ENCODE measurements around the gene HSD3B2.

The HSD3B2 gene

DNA sequence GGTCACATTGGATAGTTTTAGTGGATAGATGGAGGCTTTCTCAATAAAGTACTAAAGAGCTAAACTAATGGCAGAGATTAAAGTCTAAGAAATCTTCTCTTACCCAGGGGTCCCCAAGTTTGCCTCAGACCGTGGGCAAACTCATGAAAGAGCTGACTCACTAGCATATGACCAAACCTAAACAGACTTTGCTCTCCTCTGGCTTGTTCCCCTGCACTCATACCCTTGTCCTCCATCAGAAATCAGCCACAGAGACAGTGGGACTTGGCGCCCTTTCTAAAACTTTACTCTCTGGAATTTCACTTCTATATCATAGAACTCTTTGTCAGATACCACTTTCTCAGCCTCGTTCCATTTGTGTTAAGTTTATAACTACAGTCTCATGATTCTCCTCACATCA, 17.0 kb upstream of the HSD3B2 start:
- DNase-seq (ENCODE audit: low spot score): no peak

DNA sequence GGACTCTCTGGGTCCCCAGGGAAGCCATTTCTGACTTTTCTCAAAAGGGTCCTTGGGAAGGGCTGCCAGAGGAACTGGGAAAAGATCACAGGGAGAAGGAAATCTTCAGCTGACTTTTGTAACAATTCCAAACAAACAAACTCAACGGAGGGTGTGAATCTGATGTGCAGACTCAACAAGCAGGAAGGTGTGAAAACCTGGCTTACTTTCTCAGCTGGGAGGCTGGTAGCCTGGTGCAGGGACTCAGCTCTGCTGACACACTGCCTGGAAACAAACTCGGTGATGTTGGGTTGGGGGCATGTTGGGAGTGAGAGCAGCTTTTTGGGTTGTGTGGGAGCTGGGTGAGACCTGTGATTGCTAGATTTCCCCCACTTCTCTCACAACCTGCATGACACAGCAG, 10.2 kb upstream of the HSD3B2 start:
- DNase-seq (ENCODE audit: low spot score): no peak

DNA sequence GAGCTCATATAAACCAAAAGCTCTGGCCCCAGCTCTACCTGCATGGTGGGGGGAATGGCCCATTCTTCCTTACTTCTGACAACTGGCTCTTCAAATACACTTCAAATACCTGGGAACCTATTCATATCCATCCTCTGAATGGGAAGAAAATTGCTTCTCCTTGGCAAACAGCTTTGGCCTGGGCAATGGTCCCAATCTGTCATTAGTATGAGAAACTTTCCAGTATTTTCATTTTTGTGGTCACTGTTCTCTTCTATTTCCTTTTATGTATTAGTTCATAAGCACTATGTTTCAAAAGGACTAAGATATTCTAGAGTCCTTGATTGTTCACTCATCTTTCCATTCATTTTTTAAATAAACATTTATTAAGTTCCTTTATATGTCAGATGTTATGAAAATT, 5.2 kb upstream of the HSD3B2 start:
- no peak for DNase-seq (ENCODE audit: low spot score)

DNA sequence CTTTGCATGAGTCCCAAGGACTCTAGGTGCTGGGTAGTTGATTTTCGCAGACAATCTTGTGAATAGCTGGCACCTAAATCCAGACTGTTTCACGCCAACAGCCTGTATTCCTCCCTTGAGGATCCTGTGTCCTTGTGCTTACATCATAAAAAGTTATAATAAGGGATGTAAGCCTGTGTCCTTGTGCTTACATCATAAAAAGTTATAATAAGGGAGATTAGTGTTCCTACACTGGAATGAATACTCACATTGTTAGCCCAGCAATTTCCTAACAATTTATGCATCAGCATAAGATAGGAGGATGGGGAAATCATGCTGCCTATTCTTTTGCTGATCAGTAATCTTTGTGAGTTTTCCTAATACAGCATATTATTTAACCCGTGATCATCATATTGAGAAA, 4.0 kb upstream of the HSD3B2 start:
- DNase-seq (ENCODE audit: low spot score): no peak

DNA sequence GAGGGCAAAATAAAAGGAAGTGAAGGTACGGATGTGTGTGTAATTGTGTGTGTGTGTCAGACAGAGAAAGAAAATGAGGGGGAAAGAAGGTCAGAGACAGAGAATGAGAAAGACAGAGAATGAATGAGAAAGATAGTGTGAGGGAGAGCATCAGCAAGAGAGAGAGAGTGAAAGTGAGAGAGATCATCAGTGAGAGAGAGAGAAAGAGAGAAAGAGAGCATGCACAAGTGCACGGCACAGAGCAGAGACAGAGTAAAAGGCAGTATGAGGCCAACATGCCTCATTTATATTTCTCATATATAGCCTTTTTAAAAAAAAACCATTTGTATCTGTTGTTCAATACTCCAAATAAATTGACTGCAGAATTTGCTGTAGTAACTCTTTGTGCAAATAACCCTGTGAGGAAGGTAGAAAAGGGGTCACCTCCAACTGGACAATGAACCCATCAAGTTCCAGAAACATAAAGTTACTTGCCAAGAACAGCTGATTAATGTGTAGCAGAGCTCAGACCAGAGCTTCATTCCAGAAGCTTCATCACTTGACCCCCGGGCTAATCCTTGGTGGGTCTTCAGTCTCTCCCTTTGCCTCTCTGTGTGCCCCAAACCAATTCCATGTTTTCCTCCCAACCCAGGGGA, 1.2 kb downstream of the HSD3B2 start:
- DNase-seq (ENCODE audit: low spot score): no peak

DNA sequence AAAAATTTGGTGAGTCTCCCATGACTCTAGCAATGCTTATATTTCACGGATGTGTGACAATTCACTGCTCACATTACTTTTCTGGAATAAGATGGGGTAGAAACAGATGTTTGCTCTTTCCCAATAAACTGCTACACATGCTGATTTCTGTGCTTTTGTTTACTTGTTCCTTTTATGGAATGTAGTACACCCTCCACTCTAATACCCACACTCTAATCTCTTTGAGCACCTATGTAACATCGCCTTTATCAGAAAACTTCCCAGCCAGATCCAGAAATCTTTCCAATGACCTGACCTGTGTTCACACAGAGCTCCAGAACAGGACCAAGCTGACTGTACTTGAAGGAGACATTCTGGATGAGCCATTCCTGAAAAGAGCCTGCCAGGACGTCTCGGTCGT, 4.2 kb downstream of the HSD3B2 start:
- no peak for DNase-seq (ENCODE audit: low spot score)

DNA sequence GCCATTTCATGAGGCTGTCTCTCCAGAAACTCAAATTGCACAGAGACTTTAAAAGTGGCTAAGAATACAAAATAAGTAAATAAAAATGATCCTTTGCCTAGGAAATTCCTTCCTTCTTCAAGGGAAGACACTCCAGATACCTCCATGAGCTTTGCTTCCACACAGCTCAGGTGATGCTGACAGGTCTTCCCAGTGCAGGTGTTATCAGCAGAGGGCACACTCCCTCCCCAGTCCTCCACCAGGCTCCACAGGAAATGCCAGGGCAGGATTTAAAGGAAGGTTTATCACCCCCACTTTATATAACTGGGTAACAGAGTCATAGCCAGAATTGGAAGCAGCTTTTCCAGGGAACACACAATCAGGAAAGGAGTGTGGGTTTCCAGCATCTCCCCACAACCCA, 5.7 kb downstream of the HSD3B2 start:
- no peak for DNase-seq (ENCODE audit: low spot score)

DNA sequence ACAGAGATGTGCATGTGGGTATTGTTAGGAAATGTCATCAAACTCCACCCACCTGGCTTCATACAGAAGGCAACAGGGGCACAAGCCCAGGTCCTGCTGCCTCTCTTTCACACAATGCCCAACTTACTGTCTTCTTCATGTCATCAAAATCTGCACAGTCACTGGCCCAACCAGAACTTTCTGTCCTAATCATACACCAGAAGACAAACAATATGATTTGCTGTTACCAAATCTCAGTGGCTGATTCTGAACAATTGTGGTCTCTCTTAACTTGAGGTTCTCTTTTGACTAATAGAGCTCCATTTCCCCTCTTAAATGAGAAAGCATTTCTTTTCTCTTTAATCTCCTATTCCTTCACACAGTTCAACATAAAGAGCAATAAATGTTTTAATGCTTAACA, 7.7 kb downstream of the HSD3B2 start:
- no peak for DNase-seq (ENCODE audit: low spot score)

DNA sequence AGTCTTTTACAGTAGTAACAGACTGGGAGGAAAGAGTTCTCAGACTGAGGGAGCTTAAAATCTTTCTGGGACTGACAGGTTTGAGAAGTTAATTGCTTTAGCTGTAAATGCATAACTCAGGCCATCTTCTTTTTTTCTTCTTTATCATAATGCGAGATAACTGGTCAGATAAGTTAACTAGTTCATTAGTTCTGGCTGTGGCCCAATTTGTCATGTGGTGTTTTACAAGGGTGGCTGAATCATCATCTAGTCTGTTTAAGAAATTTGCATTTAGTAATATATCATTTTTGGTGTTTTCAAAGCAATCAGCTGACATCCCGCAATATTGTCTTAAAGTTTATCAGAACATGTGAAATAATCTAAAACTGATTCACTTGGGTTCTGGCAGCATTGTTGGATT, 14.0 kb downstream of the HSD3B2 start:
- no peak for DNase-seq (ENCODE audit: low spot score)

DNA sequence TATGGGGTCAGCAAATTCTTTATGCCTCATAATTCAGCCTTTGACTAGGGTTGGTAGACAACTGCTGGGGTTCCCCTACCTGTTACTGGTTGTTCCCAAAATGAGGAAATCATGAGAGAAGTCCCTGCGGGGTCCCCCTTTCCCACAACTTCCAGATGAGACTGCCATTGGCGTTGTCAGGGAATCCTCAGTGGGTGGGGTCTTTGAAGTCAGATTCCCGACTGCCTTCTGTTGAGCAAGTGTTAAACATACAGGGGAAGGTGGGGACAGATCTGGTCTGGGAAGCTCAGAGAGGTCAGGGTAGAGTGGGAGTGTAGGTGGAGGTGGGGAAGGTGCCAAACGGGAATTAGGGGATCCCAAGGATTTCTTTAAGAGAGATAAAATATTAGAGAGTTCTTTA, 14.7 kb downstream of the HSD3B2 start:
- no peak for DNase-seq (ENCODE audit: low spot score)

DNA sequence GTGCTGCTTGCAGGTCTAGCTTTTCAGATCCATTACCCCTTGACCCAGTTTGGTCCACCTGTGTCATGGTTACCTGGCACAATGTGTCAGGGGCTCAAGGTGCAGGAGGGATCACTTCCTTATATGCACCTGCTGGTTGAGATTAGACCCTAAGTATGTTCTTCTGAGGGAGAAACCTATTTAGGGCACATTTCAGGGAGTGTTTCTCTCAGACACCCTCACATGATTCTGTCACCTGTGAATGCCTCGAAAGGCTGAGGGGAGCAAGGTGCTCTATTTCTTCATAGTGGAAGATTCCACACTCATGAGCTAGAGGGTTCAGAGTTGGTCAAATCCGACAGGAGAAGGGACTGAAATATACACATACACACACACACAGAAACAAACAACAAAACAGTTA, 15.5 kb downstream of the HSD3B2 start:
- no peak for DNase-seq (ENCODE audit: low spot score)

DNA sequence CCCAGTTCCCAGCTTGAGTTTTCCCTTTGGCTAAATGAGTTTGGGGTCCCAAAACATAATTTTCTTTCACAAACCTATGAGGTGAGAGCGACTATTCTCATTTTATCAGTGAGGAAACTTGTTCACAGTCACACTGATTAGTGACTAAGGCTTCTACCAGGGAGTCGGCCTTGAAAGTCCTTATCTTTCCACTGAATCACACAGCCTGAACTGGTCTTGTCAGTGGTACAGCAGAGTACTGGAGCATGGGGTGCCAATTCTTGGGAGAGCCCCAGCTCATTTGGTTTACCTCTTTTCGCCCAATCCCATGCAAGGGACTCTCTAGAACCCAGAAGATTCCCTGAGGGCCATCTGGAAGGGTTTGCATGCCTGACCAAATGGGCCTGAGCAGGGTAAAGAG, 16.9 kb downstream of the HSD3B2 start:
- no peak for DNase-seq (ENCODE audit: low spot score)

DNA sequence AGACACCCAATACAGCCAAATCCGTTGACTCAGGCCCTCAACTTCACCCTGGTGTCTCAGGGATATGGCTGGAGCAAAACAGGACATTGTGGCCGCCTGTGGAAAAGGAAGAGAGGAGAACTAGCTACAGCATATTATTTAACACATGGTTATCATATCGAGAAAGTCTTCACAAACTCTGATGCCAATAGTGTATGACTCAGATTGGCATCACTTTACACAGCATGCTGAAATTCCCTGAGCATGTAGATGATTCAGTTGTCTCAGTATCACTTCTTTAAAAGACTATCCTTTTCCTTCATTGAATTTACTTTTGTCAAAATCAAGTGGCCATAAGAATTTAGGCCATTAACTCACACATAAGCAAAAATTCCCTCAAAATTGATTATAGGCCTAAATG, 20.1 kb downstream of the HSD3B2 start:
- DNase-seq (ENCODE audit: low spot score): no peak

DNA sequence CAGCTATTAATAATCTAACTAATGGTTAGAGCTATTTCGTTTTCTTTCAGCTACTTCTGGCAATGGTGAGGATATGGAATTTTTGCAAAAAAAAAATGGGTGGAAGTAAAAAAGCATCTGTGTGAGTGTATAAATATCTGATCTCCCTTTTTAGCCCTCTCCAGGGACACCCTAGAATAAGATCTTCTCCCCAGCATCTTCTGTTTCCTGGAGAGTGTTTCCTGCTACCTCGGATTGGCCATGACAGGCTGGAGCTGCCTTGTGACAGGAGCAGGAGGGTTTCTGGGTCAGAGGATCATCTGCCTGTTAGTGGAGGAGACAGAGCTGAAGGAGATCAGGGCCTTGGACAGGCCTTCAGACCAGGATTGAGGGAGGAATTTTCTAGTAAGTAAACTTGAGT, 23.8 kb downstream of the HSD3B2 start:
- no peak for DNase-seq (ENCODE audit: low spot score)

DNA sequence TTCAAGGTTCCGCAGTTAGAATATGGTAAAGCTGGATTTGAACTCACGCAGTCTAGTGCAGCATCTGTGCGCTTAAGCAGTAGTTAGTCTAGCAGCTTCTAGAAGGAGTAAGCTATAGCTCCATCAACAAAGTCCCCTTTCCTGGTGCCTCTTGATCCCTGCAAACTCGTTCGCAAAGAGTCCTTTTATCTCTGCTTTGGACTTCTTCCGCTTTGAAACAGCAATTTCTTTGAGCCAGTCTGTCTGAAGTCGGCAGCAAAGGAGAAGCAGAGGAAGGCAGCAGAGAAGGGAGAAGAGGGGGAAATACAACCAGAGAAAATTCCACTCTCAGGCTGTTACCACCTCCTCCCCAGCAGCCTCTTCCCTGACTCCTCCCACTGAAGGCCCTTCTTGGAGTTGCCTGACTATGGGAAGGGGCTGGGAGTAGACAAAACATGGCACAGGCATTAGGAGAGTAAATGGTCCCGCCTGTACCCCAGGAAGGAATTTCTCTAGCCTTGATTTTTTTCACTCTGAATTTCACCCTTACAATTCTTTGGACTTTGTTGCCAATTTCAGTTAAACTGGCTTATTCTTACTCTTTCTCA, 25.9 kb downstream of the HSD3B2 start:
- DNase-seq (ENCODE audit: low spot score): no peak

DNA sequence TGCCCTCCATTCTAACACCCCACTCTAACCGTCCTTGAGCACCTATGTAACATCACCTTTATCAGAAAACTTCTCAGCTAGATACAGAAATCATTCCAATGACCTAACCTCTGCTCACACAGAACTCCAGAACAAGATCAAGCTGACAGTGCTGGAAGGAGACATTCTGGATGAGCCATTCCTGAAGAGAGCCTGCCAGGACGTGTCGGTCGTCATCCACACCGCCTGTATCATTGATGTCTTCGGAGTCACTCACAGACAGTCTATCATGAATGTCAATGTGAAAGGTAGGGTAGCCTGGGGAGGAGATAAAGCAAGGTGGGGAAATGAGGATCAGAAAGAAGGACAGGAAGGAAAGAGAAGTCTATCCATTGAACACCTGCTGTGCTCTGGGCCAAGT, 27.8 kb downstream of the HSD3B2 start:
- no peak for DNase-seq (ENCODE audit: low spot score)

DNA sequence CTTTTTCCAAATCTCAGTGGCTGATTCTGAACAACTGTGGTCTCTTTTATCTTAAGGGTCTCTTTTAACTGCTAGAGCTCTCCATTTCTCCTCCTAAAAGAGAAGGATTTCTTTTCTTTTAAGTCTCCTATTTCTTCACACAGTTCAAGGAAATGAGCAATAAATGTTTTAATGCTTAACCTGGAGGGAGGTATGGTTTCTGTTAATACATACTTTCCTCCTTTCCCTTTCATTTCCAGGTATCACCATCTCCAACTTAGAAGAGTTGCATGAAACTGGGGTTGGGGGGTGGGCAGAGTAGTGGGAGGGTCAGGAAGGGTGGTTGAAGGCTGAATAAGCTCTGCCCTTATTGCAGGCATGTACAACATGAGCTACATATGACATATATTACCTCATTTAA, 31.4 kb downstream of the HSD3B2 start:
- DNase-seq (ENCODE audit: low spot score): no peak

DNA sequence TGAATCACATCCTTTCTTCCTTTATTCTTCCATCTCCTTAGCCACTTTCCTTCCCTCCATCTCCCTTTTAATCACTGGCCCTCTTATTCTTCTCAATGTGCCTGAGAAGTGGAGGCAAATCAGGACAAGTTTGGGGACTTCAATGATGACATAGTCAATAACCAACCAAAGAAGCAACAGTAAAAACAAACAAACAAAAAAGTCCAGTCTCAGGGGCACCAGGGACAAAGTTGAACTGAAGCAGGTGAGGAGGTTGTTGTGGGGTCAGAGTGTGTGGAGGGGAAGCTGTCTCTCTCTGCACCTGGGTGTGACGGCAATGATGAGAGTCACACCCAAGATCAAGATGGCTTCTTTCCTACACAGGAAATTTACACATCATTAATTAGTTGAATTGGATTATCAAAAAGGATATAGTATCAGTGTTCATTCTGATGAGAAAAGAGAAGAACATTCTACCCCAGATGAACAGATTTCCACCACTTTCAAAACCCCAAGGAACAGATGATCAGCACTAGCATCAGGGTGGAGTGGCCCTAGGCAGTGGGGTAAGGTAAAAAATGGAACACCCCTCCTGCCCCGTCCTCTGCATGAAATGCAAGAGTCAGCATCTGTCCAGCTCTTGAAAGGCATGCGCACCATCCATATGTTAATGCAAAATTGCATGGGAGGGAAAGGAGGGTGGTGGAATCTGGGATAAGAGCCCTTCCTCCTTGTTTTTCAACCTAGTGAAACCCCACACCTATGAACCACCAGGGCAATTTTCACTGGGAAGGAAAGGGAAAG, 32.6 kb downstream of the HSD3B2 start:
- DNase-seq (ENCODE audit: low spot score): no peak

DNA sequence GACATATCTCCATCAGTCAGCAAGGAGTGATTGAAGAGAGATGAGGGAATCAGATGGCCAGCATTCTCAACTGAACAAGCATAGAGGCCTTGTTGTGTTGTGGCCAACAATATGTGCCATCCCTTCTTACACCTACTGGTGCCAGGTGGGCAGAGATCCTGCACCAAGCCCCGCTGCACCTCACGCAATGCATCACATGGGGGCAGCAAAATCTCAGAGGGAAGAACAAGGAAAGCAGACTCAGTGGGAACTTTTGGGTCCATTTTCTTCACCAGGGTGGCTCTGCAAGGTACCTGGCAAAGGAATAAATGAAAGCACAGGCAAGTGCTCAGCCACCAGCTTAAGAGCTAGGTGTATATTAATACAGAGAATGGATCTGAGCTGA, 33.2 kb downstream of the HSD3B2 start:
- no peak for DNase-seq (ENCODE audit: low spot score)

DNA sequence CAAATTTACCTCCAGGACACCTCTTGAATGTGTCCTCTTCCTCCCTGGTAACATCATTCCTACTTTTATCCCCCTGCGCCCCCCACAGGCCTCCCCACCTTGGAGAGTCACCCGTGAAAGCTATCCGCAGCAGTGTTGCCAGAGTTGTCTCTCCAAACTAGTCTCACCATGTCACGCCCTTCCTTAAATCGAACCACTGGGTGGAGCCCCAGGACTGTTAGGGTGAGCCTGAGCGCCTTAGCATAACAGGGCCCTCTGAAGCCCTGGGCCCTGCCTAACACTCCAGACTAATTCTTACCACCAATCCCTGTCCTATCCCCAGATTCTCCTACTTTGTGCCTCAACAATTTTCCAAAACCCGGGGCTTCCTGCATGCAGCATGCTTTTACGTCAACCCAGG, 35.0 kb downstream of the HSD3B2 start:
- no peak for DNase-seq (ENCODE audit: low spot score)

DNA sequence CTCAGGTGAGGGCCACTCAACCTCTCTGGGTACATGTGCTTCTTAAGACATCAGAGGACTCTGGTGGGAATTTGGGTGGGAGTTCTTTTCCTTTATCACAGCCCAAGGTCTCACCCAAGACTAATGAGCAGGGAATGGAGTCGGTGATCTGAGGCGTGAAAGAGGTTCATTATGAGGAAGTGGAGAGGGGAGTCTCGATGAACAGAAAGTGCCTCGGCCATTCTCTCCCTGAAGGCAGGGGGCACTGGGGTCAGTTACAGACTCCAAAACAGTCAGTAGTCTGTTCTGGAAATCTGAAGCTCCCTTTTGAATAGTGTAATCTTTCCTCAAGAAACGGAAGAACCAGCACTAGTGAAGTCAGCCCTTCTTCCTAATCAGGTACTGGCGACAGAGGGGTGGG, 36.2 kb downstream of the HSD3B2 start:
- no peak for DNase-seq (ENCODE audit: low spot score)

DNA sequence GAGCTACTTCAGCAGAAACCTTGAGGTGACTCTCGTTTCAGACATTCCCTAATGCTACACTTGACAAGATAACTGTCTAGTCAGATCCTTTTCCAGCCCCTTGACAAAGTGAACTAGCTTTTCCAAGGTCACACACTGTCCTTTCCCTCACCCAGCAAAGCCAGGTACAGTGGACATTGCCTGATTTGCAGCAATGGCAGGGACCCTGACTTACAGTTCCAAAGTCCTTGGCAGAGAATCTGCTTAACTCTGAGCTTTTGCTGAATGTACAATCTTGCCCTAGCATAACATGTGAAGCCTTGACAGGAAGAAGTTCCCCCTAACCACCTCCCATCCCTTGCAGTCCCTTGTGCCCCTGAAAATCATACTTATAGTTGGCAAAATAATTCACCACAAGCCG, 37.1 kb downstream of the HSD3B2 start:
- DNase-seq (ENCODE audit: low spot score): no peak

DNA sequence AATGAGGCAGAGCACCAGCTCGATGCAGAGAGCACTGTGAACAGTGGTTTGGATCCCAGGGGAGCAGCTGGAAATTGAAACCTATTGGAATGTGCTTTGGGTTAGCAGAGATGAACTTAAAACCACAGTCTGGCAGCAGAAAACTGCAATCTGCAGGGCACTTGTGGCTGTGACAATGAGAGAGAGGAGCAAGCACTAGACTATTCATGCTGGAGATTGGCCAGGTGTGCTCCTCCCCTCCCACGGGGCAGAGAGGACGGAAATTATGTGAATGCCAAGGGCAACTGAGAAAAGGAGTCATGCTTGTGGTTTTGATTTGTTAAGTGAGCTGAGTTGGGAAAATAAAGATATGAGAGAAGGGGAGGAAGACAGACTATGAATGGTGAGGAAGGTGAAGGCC, 38.1 kb downstream of the HSD3B2 start:
- peak; percentile 9 for DNase-seq (ENCODE audit: low spot score)

DNA sequence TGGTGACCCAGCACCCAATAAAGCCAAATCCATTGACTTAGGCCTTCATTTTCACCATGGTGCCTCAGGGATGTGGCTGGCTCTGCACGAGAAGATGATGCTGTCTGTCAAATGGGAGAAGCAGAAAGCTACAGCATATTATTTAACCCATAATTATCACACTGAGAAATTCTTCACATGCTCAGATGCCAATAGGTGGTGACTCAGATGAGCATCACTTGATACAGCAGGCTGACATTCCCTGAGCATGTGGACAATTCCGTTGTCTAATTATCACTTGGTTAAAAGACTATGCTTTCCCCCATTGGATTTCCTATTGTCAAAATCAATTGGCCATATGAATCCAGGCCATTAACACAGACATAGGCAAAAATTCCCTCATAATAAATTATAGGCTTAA, 48.0 kb downstream of the HSD3B2 start:
- DNase-seq (ENCODE audit: low spot score): no peak

Data from AG08396 (cell line).